PC-9 (cell line): ENCODE data around the gene CEP112.

Source experiments
- CTCF ChIP-seq: fragments of 200-600 bp; sonication (generic); conservative IDR thresholded peaks from 2 replicates; pipeline ENCODE4 v1.6.1; 2017; ENCODE audit warnings: mixed run types, antibody characterized with exemption, mild to moderate bottlenecking, moderate library complexity
- EZH2 ChIP-seq: fragments of 200-600 bp; sonication (generic); IDR thresholded peaks from 2 replicates; pipeline ENCODE4 v1.8.0; 2017; ENCODE audit warnings: antibody characterized with exemption, low read depth

- TF ChIP-seq CTCF, result no peak
- no peak for TF ChIP-seq EZH2
These were observed 441.3 kb downstream of the CEP112 start for GRCh38 chr17:65750631-65751115.
